ENCODE results near the gene ASB10.

Gene ASB10

GRCh38 chr7:151134743-151135524 is 52.1 kb downstream of the ASB10 start:
- DNase-seq = no peak

GRCh38 chr7:151133986-151134742 is 52.9 kb downstream of the ASB10 start:
- no peak for DNase-seq

GRCh38 chr7:151133266-151133985 is 53.6 kb downstream of the ASB10 start:
- DNase-seq = no peak

- no peak for DNase-seq
Measured at GRCh38 chr7:151132461-151133205, 54.4 kb downstream of the ASB10 start.

- no peak for DNase-seq
Measured at GRCh38 chr7:151131592-151132293, 55.3 kb downstream of the ASB10 start.

GRCh38 chr7:151131224-151131591 is 55.8 kb downstream of the ASB10 start:
- no peak for DNase-seq

GRCh38 chr7:151130741-151131157 is 56.3 kb downstream of the ASB10 start:
- DNase-seq = no peak

GRCh38 chr7:151129960-151130591 is 57.0 kb downstream of the ASB10 start:
- no peak for DNase-seq

GRCh38 chr7:151129117-151129959 is 57.7 kb downstream of the ASB10 start:
- DNase-seq = no peak

- DNase-seq = no peak
Measured at GRCh38 chr7:151128716-151129115, 58.3 kb downstream of the ASB10 start.

- no peak for DNase-seq
Measured at GRCh38 chr7:151128144-151128543, 58.9 kb downstream of the ASB10 start.

- no peak for DNase-seq
Measured at GRCh38 chr7:151126491-151127137, 60.4 kb downstream of the ASB10 start.

GRCh38 chr7:151125846-151126481 is 61.1 kb downstream of the ASB10 start:
- no peak for DNase-seq
